H1 (cell line): ENCODE data around the gene STRN. TPM values are rescaled to one million over a fixed set of nuclear protein-coding genes. Genes with fewer than 3 reads are reported as not detected.

Experiments
- CTCF ChIA-PET: fragments of 300-600 bp; sonication (Branson Sonifier 250); formaldehyde crosslinking; loops from one replicate; lab custom pipeline; 2021; ENCODE audit not compliant: partially characterized antibody; lab: Charles Lee
- POLR2A ChIA-PET: fragments of 300-600 bp; sonication (Branson Sonifier 250); formaldehyde crosslinking; loops from one replicate; lab custom pipeline; 2021; ENCODE audit warnings: inconsistent platforms; ENCODE audit not compliant: partially characterized antibody; lab: Charles Lee
- DNase-seq, 2 experiments: peaks; one replicate each; pipeline versions ENCODE4 v3.0.0 to v3.0.0-alpha.2; 2010 to 2022; ENCODE audit warnings: low spot score in 2 of 2, low read depth in 1 of 2, mixed read lengths in 1 of 2
- FAIRE-seq: peaks from 2 replicates; lab custom pipeline; 2011; peaks lifted over from hg19 to GRCh38; lab: Jason Lieb, UNC
- H2AFZ ChIP-seq: 2 replicates; pipeline ENCODE4 v1.8.1; 2012; ENCODE audit warnings: low read length, inconsistent platforms
- H2AK5ac ChIP-seq: 2 replicates; pipeline ENCODE4 v1.6.1; 2013; ENCODE audit warnings: low read depth, low read length
- H2BK120ac ChIP-seq: replicated peaks from 2 replicates; pipeline ENCODE3; 2013; ENCODE audit warnings: low read depth, low read length, inconsistent platforms
- H2BK12ac ChIP-seq: 2 replicates; pipeline ENCODE4 v1.6.1; 2013; ENCODE audit warnings: low read depth, low read length
- H2BK15ac ChIP-seq: 2 replicates; pipeline ENCODE4 v1.6.1; 2013; ENCODE audit warnings: low read length
- H2BK20ac ChIP-seq: 2 replicates; pipeline ENCODE4 v1.6.1; 2013; ENCODE audit warnings: low read length
- H2BK5ac ChIP-seq: 2 replicates; pipeline ENCODE4 v1.6.1; 2013; ENCODE audit warnings: low read depth, low read length
- H3K14ac ChIP-seq: 2 replicates; pipeline ENCODE4 v1.6.1; 2013; ENCODE audit warnings: inconsistent platforms; ENCODE audit not compliant: insufficient read length
- H3K18ac ChIP-seq: 2 replicates; pipeline ENCODE4 v1.6.1; 2013; ENCODE audit warnings: low read length; ENCODE audit errors: extremely low read depth
- H3K23ac ChIP-seq: 2 replicates; pipeline ENCODE4 v1.6.1; 2013; ENCODE audit warnings: inconsistent platforms; ENCODE audit not compliant: insufficient read length
- H3K23me2 ChIP-seq: 2 replicates; pipeline ENCODE4 v1.6.1; 2013; ENCODE audit warnings: low read depth, low read length
- H3K27ac ChIP-seq: 2 replicates; pipeline ENCODE4 v1.6.1; 2011; ENCODE audit warnings: low read depth, low read length, inconsistent platforms
- H3K27me3 ChIP-seq, 4 experiments: replicated peaks in 1 of 4; 1 replicate in 1 of 4; 2 replicates in 3 of 4; pipeline versions ENCODE4 v1.6.1 to v1.8.1; 2011 to 2013; ENCODE audit warnings: low read length in 3 of 4, mild to moderate bottlenecking in 3 of 4, inconsistent platforms in 2 of 4, mixed read lengths in 2 of 4, moderate library complexity in 1 of 4; ENCODE audit not compliant: control insufficient read depth in 3 of 4, insufficient read depth in 3 of 4; ENCODE audit errors: extremely low read depth in 1 of 4
- H3K36me3 ChIP-seq, 4 experiments: 2 replicates each; pipeline versions ENCODE4 v1.6.1 to v1.8.1; 2011 to 2013; ENCODE audit warnings: mild to moderate bottlenecking in 4 of 4, low read length in 3 of 4, moderate library complexity in 2 of 4, control low read depth in 1 of 4, inconsistent platforms in 1 of 4; ENCODE audit not compliant: insufficient read depth in 4 of 4, control insufficient read depth in 2 of 4
- H3K4ac ChIP-seq: replicated peaks from 2 replicates; pipeline ENCODE3; 2013; ENCODE audit warnings: low read length, low read depth, mixed read lengths, inconsistent platforms; ENCODE audit not compliant: insufficient read length
- H3K4me1 ChIP-seq, 4 experiments: replicated peaks in 1 of 4; 1 replicate in 1 of 4; 2 replicates in 3 of 4; pipeline versions ENCODE4 v1.6.1 to v1.8.1; 2011 to 2013; ENCODE audit warnings: low read length in 3 of 4, inconsistent platforms in 2 of 4, mixed read lengths in 1 of 4; ENCODE audit not compliant: insufficient read depth in 4 of 4, control insufficient read depth in 3 of 4
- H3K4me2 ChIP-seq, 2 experiments: 2 replicates each; pipeline versions ENCODE4 v1.6.1 to v1.8.1; 2011 to 2013; ENCODE audit warnings: low read depth in 2 of 2, low read length in 2 of 2, control low read depth in 1 of 2, inconsistent platforms in 1 of 2, mild to moderate bottlenecking in 1 of 2; ENCODE audit not compliant: insufficient read depth in 1 of 2
- H3K4me3 ChIP-seq, 4 experiments: fragments of 200-600, 300-600 bp in 1 of 4; sonication (generic), shearing (Covaris generic), sonication (Bioruptor Twin) in 1 of 4; 2 replicates each; pipeline versions ENCODE4 v1.5.1 to v1.8.1; 2011 to 2016; ENCODE audit warnings: low read length in 4 of 4, low read depth in 3 of 4, control low read depth in 2 of 4, inconsistent platforms in 2 of 4, mild to moderate bottlenecking in 2 of 4, mixed read lengths in 1 of 4, moderate library complexity in 1 of 4; ENCODE audit not compliant: insufficient read depth in 2 of 4; ENCODE audit errors: extremely low read depth in 1 of 4
- H3K56ac ChIP-seq: replicated peaks from 2 replicates; pipeline ENCODE3; 2013; ENCODE audit warnings: low read depth, mild to moderate bottlenecking, mixed read lengths, low read length, inconsistent platforms; ENCODE audit not compliant: insufficient read length
- H3K79me1 ChIP-seq: 2 replicates; pipeline ENCODE4 v1.6.1; 2013; ENCODE audit warnings: low read depth, low read length, control low read depth
- H3K79me2 ChIP-seq, 2 experiments: 2 replicates each; pipeline versions ENCODE4 v1.6.1 to v1.8.1; 2012 to 2013; ENCODE audit warnings: low read length in 2 of 2, mild to moderate bottlenecking in 2 of 2, inconsistent platforms in 1 of 2; ENCODE audit not compliant: insufficient read depth in 2 of 2, control insufficient read depth in 1 of 2
- H3K9ac ChIP-seq, 4 experiments: replicated peaks in 1 of 4; 1 replicate in 1 of 4; 2 replicates in 3 of 4; pipeline versions ENCODE4 v1.6.1 to v1.8.1; 2011 to 2013; ENCODE audit warnings: low read depth in 3 of 4, low read length in 3 of 4, control low read depth in 2 of 4, mild to moderate bottlenecking in 2 of 4, moderate library complexity in 2 of 4, inconsistent platforms in 1 of 4; ENCODE audit errors: extremely low read depth in 1 of 4
- H3K9me3 ChIP-seq, 2 experiments: 2 replicates each; pipeline versions ENCODE4 v1.6.1 to v1.8.1; 2012 to 2013; ENCODE audit warnings: mild to moderate bottlenecking in 2 of 2, moderate library complexity in 2 of 2, control low read depth in 1 of 2, inconsistent platforms in 1 of 2, low read depth in 1 of 2, low read length in 1 of 2, mixed read lengths in 1 of 2; ENCODE audit not compliant: insufficient read depth in 2 of 2
- H4K20me1 ChIP-seq, 2 experiments: replicated peaks in 1 of 2; 2 replicates each; pipeline versions ENCODE3 to v1.8.1; 2011 to 2013; ENCODE audit warnings: inconsistent platforms in 2 of 2, low read length in 2 of 2, mild to moderate bottlenecking in 1 of 2; ENCODE audit not compliant: insufficient read depth in 2 of 2, control insufficient read depth in 1 of 2
- H4K5ac ChIP-seq: 2 replicates; pipeline ENCODE4 v1.6.1; 2013; ENCODE audit warnings: low read length, low read depth, mixed read lengths, inconsistent platforms; ENCODE audit not compliant: insufficient read length
- H4K8ac ChIP-seq: 2 replicates; pipeline ENCODE4 v1.8.0; 2013; ENCODE audit warnings: mild to moderate bottlenecking, moderate library complexity, low read length, inconsistent platforms; ENCODE audit not compliant: insufficient read depth; ENCODE audit errors: extremely low read depth
- H4K91ac ChIP-seq: replicated peaks from 2 replicates; pipeline ENCODE3; 2013; ENCODE audit warnings: low read length, mixed read lengths, inconsistent platforms; ENCODE audit not compliant: insufficient read length
- BCL11A ChIP-seq, 2 experiments: IDR thresholded peaks; one replicate each; pipeline ENCODE4 v1.6.1; 2011; ENCODE audit warnings: low read depth in 2 of 2, low read length in 2 of 2, mild to moderate bottlenecking in 2 of 2
- EP300 ChIP-seq, 2 experiments: IDR thresholded peaks; 1 replicate in 1 of 2; 2 replicates in 1 of 2; pipeline ENCODE4 v1.6.1; 2011 to 2012; ENCODE audit warnings: low read depth in 2 of 2, low read length in 2 of 2, mild to moderate bottlenecking in 2 of 2, borderline replicate concordance in 1 of 2, inconsistent platforms in 1 of 2, moderate library complexity in 1 of 2
- NANOG ChIP-seq: IDR thresholded peaks from 2 replicates; pipeline ENCODE4 v1.6.1; 2011; ENCODE audit warnings: low read length, low read depth, mild to moderate bottlenecking, inconsistent platforms; ENCODE audit not compliant: insufficient read depth, poor library complexity, severe bottlenecking
- POLR2AphosphoS5 ChIP-seq: IDR thresholded peaks from 2 replicates; pipeline ENCODE4 v1.6.1; 2011; ENCODE audit warnings: low read depth, low read length
- RNF2 ChIP-seq: fragments of 200-900, 300-1000 bp; sonication (generic); IDR thresholded peaks from 2 replicates; pipeline ENCODE4 v1.7.1; 2016; ENCODE audit warnings: borderline replicate concordance, low read depth, mild to moderate bottlenecking, antibody characterized with exemption, low read length; ENCODE audit not compliant: poor library complexity, severe bottlenecking; ENCODE audit errors: missing control alignments
- SUZ12 ChIP-seq: fragments of 200-600 bp; sonication (generic); IDR thresholded peaks from 2 replicates; pipeline ENCODE4 v1.6.1; 2012; ENCODE audit warnings: mild to moderate bottlenecking, inconsistent platforms, low read length, moderate library complexity, mixed read lengths
- TBP ChIP-seq: IDR thresholded peaks from 2 replicates; pipeline ENCODE4 v1.6.1; 2011; ENCODE audit warnings: low read depth, low read length, improper control_type of control experiment
- WGBS, 2 experiments: shearing (Covaris generic) in 1 of 2; methylation state at CpG; one replicate each; pipeline versions ENCODE4 v1.1.6 to v1.1.7; 2013 to 2015; ENCODE audit warnings: low lambda C conversion rate in 2 of 2, mixed read lengths in 2 of 2, inconsistent platforms in 1 of 2, low coverage in 1 of 2, missing lambda C conversion rate in 1 of 2; ENCODE audit not compliant: insufficient replicate concordance in 2 of 2, insufficient coverage in 1 of 2, insufficient read length in 1 of 2; ENCODE audit errors: extremely low coverage in 1 of 2, missing lambda C conversion rate in 1 of 2; 5-methylcytosine and 5-hydroxymethylcytosine counted together
- polyA plus RNA-seq, 7 experiments: library from polyadenylated mRNA; depleted of rRNA in 3 of 7; stranded (reverse) in 5 of 7; unstranded in 2 of 7; fragments of >200 nt in 5 of 7; fragments of 200-250 nt in 2 of 7; gene quantifications; 1 replicate in 5 of 7; 2 replicates in 1 of 7; 4 replicates in 1 of 7; pipeline versions ENCODE4 v1.2.1 to v1.2.3, GENCODE V29; 2011 to 2013; ENCODE audit warnings: missing spikeins in 2 of 7, mixed read lengths in 2 of 7
- total RNA-seq: library from RNA; stranded (reverse); fragmentation: NEBNext Ultra II Directional; extraction: Animal tissue kit (Norgen Biotek cat#: 25700); gene quantifications from 2 replicates; pipeline ENCODE4 v1.2.1, GENCODE V29; 2021
- TF ChIP-seq, protein P1 (sequence below): IDR thresholded peaks from 2 replicates; pipeline ENCODE4 v1.6.1; 2012; ENCODE audit warnings: inconsistent platforms
- TF ChIP-seq, protein P2 (sequence below): IDR thresholded peaks from 2 replicates; pipeline ENCODE4 v1.6.1; 2012; ENCODE audit warnings: low read length, inconsistent platforms

The STRN gene
- total and polyA plus RNA-seq, 2 of the 8 experiments (the other 6 are each of a cell fraction or from before 2014, with no cell fraction given): 8.3 to 47.0 TPM

DNA sequence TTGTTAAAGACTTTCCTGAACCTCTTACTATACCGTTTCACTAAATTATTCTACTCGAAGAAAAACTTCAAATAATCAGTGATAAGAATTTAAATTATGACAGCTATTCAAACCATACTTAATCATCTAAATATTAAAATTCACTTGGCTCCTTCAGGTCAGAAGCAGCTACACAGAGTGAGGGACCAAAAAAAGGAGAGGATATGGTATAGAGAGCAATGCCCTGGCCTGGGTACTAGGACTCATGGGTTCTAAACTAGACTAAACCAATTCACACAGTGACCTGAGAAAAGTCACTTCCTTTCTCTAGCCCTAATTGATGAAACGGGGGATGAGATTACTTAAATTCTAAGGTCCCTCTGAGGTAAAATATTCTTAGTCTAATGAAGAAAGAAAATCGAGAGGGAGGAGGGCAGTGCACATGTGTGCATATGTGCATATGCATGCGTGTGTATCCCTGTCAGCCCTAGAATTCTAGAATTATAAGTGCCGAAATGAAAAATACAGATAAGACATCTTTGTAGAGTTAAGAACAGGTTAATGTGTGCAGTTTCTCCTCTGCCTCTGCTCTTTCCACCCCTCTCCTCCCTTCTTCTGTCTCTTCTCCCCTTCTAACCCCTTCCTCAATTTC lies 11.2 kb downstream of the STRN start:
- Histone ChIP-seq H3K23me2 (no peaks in the 10 kb centered on the region; the same call in 1 of the 2 replicates), H3K79me2 (peaks cover 5 to 90% of the 10 kb centered on the region in 2 experiments; a peak in 3 of 4 replicates), H2BK12ac (no peak overlapping the region; the same call in 1 of the 2 replicates), H3K18ac (no peak overlapping the region), H3K9me3 (no peaks in the 10 kb centered on the region), H3K4me2 (no peak overlapping the region), H2BK5ac (no peak overlapping the region), H3K23ac (no peak overlapping the region), H3K4me1 (peaks cover 3 to 14% (median 11%) of the 10 kb centered on the region in 4 experiments), H4K20me1 (peaks cover 0 to 5% of the 10 kb centered on the region in 2 experiments), H3K4ac (no peak overlapping the region), H3K4me3 (no peak overlapping the region), H3K79me1 (0 out of 2 replicates have a peak, but pooled peaks cover 2% of the 10 kb centered on the region), H2BK15ac (no peak overlapping the region), H3K36me3 (no peaks in the 10 kb centered on the region), H4K91ac (no peak overlapping the region), H4K8ac (no peak overlapping the region), H2BK120ac (no peak overlapping the region), H2AFZ (no peak overlapping the region), H3K27ac (no peak overlapping the region), H3K14ac (no peak overlapping the region), H3K9ac (no peak overlapping the region), H2BK20ac (no peak overlapping the region), H3K27me3 (no peaks in the 10 kb centered on the region), H2AK5ac (no peak overlapping the region), H4K5ac (no peak overlapping the region), H3K56ac (no peak overlapping the region)
- CTCF ChIA-PET: interaction anchor here (0.6 kb wide), 1 partner anchor 347 kb away, joined by 3 read pairs; no protein-coding TSS in a partner anchor
- 87% methylated on average over 6 of the region's 6 CpGs; no CpG with 5 or more reads in 1 of the 2 experiments for WGBS, 2 experiments
- no peak for FAIRE-seq
- POLR2A ChIA-PET: interaction anchor here (0.6 to 2.2 kb wide), 3 partner anchors 8 to 881 kb away, joined by 3 to 9 read pairs (median 3); partner anchors contain the start of gene STRN
- DNase-seq: no peak
- no peak for TF ChIP-seq RNF2
- TF ChIP-seq SUZ12: no peak
- TF ChIP-seq BCL11A (IDR thresholded peaks at IDR 0.05; ENCODE audit: low read depth in 2 of 2, low read length in 2 of 2): no peak
- TF ChIP-seq, protein P1, sequence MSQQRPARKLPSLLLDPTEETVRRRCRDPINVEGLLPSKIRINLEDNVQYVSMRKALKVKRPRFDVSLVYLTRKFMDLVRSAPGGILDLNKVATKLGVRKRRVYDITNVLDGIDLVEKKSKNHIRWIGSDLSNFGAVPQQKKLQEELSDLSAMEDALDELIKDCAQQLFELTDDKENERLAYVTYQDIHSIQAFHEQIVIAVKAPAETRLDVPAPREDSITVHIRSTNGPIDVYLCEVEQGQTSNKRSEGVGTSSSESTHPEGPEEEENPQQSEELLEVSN: no peak
- no peak for TF ChIP-seq EP300 (IDR thresholded peaks at IDR 0.05; ENCODE audit: borderline replicate concordance in 1 of 2, low read depth in 2 of 2, low read length in 2 of 2)
- TF ChIP-seq POLR2AphosphoS5: no peak
- TF ChIP-seq, protein P2, sequence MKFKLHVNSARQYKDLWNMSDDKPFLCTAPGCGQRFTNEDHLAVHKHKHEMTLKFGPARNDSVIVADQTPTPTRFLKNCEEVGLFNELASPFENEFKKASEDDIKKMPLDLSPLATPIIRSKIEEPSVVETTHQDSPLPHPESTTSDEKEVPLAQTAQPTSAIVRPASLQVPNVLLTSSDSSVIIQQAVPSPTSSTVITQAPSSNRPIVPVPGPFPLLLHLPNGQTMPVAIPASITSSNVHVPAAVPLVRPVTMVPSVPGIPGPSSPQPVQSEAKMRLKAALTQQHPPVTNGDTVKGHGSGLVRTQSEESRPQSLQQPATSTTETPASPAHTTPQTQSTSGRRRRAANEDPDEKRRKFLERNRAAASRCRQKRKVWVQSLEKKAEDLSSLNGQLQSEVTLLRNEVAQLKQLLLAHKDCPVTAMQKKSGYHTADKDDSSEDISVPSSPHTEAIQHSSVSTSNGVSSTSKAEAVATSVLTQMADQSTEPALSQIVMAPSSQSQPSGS: no peak
- no peak for TF ChIP-seq TBP
- TF ChIP-seq NANOG: no peak
